Activated naive CD4-positive, alpha-beta T cell treated with anti-CD3 and anti-CD28 coated beads, Interleukin-2, amount 50 U/mL, for 72 hours (primary cell): ENCODE data around the gene LMBRD2. TPM values are rescaled to one million over a fixed set of nuclear protein-coding genes. Genes with fewer than 3 reads are reported as not detected.

Experiments used
- ATAC-seq, 2 donors: fragments of 150-1000 bp; cut with Tn5 transposase; 2 replicates each; pipeline ENCODE4 v1.10.0; 2021; ENCODE audit warnings: mild to moderate bottlenecking in 2 of 2, moderate library complexity in 2 of 2
- DNase-seq, 2 donors: peaks; one replicate each; pipeline ENCODE4 v3.0.0; 2021 to 2022; ENCODE audit warnings: low spot score in 2 of 2
- H3K27ac Mint-ChIP-seq, 2 donors: one replicate each; pipeline ENCODE4 v1.8.0; 2022; ENCODE audit warnings: mild to moderate bottlenecking in 2 of 2, mixed read lengths in 2 of 2
- H3K36me3 Mint-ChIP-seq, 2 donors: one replicate each; pipeline ENCODE4 v1.8.0; 2022; ENCODE audit warnings: mixed read lengths in 2 of 2
- H3K9me3 Mint-ChIP-seq, 2 donors: one replicate each; pipeline ENCODE4 v1.8.0; 2022; ENCODE audit warnings: mixed read lengths in 2 of 2
- total RNA-seq, 2 donors: library from RNA; stranded (reverse); gene quantifications; one replicate each; pipeline ENCODE4 v1.2.3, GENCODE V29; 2022

Gene LMBRD2
- total RNA-seq, 2 donors from 2014 or later = 6.7 to 12.9 TPM

GRCh38 chr5:36073595-36074216, 78.0 kb downstream of the LMBRD2 start:
- DNase-seq = no peak
- no peaks in the 10 kb centered on the region for H3K36me3 Mint-ChIP-seq
- no peaks in the 10 kb centered on the region for H3K9me3 Mint-ChIP-seq
- H3K27ac Mint-ChIP-seq = no peak overlapping the region
- peak in 1 of 2 donors; percentile 77 for ATAC-seq

- DNase-seq (no peak), ATAC-seq (peak in 1 of 2 donors; percentile 65)
- Mint-ChIP-seq H3K27ac (peak overlapping the region in 1 of 2 donors; percentile 23), H3K36me3 (no peaks in the 10 kb centered on the region), H3K9me3 (no peaks in the 10 kb centered on the region)
These were observed 80.8 kb downstream of the LMBRD2 start for GRCh38 chr5:36070687-36071571.

DNA sequence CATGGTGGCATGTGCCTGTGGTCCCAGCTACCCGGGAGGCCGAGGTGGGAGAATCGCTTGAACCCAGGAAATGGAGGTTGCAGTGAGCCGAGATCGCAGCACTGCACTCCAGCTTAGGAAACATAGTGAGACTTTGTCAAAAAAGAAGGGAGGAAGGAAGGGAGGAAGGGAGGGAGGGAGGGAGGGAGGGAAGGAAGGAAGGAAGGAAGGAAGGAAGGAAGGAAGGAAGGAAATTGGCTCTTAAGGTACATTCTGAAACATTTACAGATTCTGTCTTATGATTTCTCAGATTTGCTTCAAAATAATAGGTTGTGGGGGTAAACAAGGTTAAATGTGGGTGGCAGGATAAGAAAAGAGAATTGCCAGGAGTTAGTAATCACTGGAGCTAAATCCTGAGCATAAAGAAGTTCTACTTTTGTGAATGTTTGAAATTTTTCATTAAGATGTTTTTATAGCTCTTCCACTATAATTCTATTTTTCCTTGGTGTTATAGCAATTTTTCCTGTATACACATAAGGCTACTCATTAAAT, 82.9 kb downstream of the LMBRD2 start:
- no peaks in the 10 kb centered on the region for H3K9me3 Mint-ChIP-seq

GRCh38 chr5:36066540-36067210, 85.0 kb downstream of the LMBRD2 start, which contains the start of gene UGT3A2:
UGT3A2 (minus strand) TSS chr5:36066882; CDS start chr5:36066789, 93 bp downstream.
- H3K36me3 Mint-ChIP-seq = no peaks in the 10 kb centered on the region
- H3K9me3 Mint-ChIP-seq = no peaks in the 10 kb centered on the region
- DNase-seq (no peak), ATAC-seq (peak in 1 of 2 donors; percentile 37)
- H3K27ac Mint-ChIP-seq = no peak within 1 kb of the TSS

More for the DNA sequence above, 82.9 kb downstream of the LMBRD2 start:
- no peak overlapping the region for H3K27ac Mint-ChIP-seq
- H3K36me3 Mint-ChIP-seq = no peaks in the 10 kb centered on the region
- DNase-seq (no peak), ATAC-seq (no peak)

DNA sequence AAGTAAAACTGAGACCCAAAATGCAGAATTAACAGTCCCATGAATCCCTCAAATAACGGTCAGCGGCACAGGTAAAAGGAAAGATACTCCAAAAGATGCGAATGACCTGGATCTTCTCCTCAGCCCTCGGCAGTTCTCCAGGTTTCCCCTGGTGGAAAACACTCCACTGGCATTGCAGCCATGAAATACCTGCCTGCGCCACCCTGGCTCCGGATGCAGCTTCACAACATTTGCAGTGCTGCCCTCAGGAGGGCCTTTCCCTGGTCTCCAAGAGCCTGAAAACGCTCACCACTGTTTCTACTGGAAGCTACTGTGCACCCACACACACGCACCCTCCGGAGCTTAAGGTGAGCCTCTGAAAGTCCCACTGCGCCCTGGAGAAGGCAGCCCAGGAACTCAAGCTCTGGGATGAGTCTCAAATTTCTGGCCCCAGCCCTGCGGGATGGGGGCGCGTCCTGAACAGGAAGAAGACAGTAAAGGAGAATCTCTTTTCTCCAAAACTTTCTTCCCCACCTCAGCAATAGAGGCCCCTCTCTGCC, 85.6 kb downstream of the LMBRD2 start:
- no peak for ATAC-seq
- no peaks in the 10 kb centered on the region for H3K9me3 Mint-ChIP-seq
- H3K36me3 Mint-ChIP-seq = no peaks in the 10 kb centered on the region
- H3K27ac Mint-ChIP-seq = no peak overlapping the region
- DNase-seq = no peak

GRCh38 chr5:36060420-36060887, 91.2 kb downstream of the LMBRD2 start:
- no peak for ATAC-seq
- Mint-ChIP-seq H3K9me3 (no peaks in the 10 kb centered on the region), H3K36me3 (no peaks in the 10 kb centered on the region), H3K27ac (no peak overlapping the region)
- DNase-seq = no peak

- DNase-seq (no peak), ATAC-seq (no peak)
- Mint-ChIP-seq H3K36me3 (no peaks in the 10 kb centered on the region), H3K9me3 (no peaks in the 10 kb centered on the region), H3K27ac (no peak overlapping the region)
These were observed 91.9 kb downstream of the LMBRD2 start for GRCh38 chr5:36059571-36060419.

DNA sequence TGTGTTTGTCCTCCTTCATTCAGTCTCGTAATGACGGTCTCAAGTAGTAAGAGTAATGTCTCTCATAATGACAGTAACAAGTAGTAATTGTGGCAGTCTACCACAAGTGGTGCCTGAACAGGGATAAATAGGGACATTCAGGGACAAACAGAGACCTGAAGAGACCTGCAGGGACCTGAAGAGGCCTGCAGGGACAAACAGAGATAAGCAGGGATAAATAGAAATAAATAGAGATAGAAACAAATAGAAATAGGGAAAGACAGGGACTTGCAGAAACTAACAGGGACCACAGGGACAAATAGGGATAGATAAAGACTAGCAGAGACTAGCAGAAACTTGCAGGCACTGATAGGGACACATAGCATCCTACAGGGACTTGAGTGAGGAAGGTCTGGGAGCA, 92.9 kb downstream of the LMBRD2 start:
- Mint-ChIP-seq H3K9me3 (no peaks in the 10 kb centered on the region), H3K36me3 (no peaks in the 10 kb centered on the region), H3K27ac (no peak overlapping the region)
- no peak for ATAC-seq
- DNase-seq = no peak

GRCh38 chr5:36057386-36057785, 94.3 kb downstream of the LMBRD2 start:
- no peaks in the 10 kb centered on the region for H3K36me3 Mint-ChIP-seq
- no peak for ATAC-seq
- H3K27ac Mint-ChIP-seq = no peak overlapping the region
- H3K9me3 Mint-ChIP-seq = no peaks in the 10 kb centered on the region
- DNase-seq = no peak

DNA sequence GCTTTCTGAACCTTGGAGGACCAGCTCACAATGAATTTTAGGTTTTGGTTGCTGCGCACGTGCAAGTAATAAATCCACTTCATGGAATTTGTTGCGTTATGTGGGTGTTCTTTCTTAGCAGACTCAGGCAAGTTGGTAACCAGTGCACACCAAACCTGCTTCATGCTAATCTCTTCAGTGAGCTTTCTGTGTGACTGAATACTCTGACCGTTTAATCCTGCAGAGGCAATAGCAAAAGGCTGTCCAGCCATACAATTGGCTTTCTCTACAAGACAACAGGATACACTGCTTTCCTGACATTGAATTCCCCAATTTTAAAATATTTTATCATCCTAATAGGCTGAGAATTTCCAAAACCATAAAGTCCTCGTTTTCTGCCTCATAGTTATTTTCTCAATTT, 95.3 kb downstream of the LMBRD2 start:
- no peaks in the 10 kb centered on the region for H3K36me3 Mint-ChIP-seq
- no peak overlapping the region for H3K27ac Mint-ChIP-seq
- no peak for DNase-seq
- no peak for ATAC-seq
- H3K9me3 Mint-ChIP-seq = no peaks in the 10 kb centered on the region

DNA sequence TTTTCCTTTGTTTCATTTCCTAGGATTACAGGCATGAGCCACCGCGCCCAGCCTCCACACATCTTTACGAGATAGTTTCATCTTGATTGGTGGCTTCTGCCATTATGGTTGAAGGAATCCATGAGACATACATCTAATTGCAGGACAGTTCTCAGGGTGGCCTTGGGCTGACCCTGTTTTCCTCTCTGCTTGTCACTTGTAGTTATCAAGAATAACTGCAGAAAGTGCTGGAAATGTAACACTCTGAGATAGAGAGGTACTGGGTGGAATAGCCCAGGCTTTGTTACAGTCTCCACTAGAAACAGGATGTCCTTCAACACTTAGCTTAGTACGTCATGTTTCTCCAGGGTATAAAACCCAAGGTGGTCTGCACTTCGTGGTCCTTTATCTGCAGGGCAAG, 95.7 kb downstream of the LMBRD2 start:
- no peak for DNase-seq
- H3K27ac Mint-ChIP-seq = no peak overlapping the region
- H3K9me3 Mint-ChIP-seq = no peaks in the 10 kb centered on the region
- H3K36me3 Mint-ChIP-seq = no peaks in the 10 kb centered on the region
- no peak for ATAC-seq

DNA sequence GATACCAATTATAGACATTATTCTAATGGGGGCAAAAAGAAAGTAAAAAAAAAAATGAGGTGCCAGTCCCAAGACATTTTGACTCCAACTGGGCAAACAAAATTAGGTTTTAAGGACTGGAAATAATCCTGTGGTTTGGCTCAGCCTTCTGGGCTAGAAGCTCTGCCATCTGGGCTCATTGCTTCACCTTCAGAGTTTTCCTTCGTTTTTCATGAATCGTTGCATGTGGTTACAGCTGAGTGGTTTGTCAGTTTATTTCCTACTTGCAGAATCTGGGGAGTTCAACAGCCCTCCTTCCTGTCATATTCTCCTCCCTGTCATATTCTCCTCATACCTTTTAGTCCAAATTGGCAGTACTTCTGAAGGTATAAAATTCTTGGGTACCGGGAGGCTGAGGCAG, 97.0 kb downstream of the LMBRD2 start:
- Mint-ChIP-seq H3K27ac (no peak overlapping the region), H3K9me3 (no peaks in the 10 kb centered on the region), H3K36me3 (no peaks in the 10 kb centered on the region)
- no peak for DNase-seq
- no peak for ATAC-seq

- ATAC-seq = no peak
- H3K36me3 Mint-ChIP-seq = no peaks in the 10 kb centered on the region
- H3K9me3 Mint-ChIP-seq = no peaks in the 10 kb centered on the region
- DNase-seq = no peak
- H3K27ac Mint-ChIP-seq = no peak overlapping the region
These were observed 99.1 kb downstream of the LMBRD2 start for GRCh38 chr5:36052538-36052937.

DNA sequence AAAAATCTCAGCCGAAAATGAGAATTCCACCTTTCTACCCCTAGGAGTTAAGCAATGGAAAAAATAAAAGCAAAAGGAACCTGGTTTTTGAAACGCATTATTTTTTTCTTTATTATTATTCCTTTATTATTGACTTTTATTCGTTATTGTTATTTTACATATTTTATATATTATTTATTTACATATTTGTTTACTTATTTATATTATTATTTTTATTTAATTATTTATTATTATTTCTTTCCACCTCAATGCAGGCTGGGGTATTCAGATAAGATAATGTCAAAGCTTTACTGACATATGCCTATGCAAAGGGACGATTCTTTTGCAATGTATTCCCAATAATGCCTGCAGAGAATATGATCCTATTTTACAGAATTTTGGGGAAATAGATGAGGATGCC, 101.7 kb downstream of the LMBRD2 start:
- H3K9me3 Mint-ChIP-seq = no peaks in the 10 kb centered on the region
- no peak for DNase-seq
- no peaks in the 10 kb centered on the region for H3K36me3 Mint-ChIP-seq
- H3K27ac Mint-ChIP-seq = no peak overlapping the region
- ATAC-seq = no peak
